ENCODE data around the gene ETS1.
A peak's percentile ranks its signal among the peaks of the same experiment; 100 is the strongest.

ETS1 gene

DNA sequence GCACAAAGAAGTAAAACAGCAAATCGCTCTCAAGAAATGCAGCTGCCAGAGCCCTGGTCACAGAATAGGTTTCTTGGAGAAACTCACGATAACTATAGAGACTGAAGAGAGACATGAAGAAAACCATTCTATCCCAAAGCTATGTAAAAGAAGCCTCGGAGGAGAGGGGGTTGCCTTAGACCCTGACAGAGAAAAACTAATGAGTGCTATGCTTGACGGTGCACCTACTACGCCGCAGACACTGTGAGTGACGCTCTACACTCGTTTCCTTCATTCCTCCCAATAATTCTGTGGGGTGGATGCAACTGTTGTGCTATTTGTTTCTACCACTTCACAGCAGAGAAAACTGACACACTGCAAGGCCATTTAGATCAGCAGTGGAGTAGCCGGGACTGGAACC is 121.8 kb downstream of the ETS1 start:
- Mint-ChIP-seq H3K4me3 (no peak overlapping the region), H3K27me3 (no peaks in the 10 kb centered on the region), H3K27ac (peak overlapping the region; percentile 89), H3K36me3 (peaks cover 57% of the 10 kb centered on the region), H3K4me1 (peaks cover 61% of the 10 kb centered on the region), H3K9me3 (no peaks in the 10 kb centered on the region)
- DNase-seq (ENCODE audit: low spot score in 2 of 2) (no peak), ATAC-seq (ENCODE audit: low read depth) (no peak)

GRCh38 chr11:128464878-128465450 is 122.4 kb downstream of the ETS1 start:
- Mint-ChIP-seq H3K4me3 (no peak overlapping the region), H3K36me3 (peaks cover 59% of the 10 kb centered on the region), H3K4me1 (peaks cover 59% of the 10 kb centered on the region), H3K9me3 (no peaks in the 10 kb centered on the region), H3K27ac (peak overlapping the region; percentile 89), H3K27me3 (no peaks in the 10 kb centered on the region)
- DNase-seq (ENCODE audit: low spot score in 2 of 2) (no peak), ATAC-seq (ENCODE audit: low read depth) (no peak)

DNA sequence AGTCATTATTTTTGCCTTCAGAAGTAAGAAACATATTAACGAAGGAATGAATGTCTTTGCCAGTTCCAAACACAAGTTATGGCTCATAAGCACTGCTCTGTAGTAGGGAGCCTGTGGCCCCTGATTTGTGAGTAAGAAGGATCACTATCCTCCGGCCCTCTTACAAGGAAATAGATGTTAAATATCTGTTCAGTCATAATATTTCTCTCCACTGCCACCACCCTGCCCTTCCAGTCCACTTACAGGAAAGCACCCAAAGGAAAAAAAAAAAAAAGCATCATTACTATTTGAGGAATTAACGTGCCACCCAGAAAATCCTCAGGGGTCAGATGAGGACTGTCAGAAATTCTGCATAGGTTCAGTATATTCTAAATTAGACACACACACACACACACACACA is 123.4 kb downstream of the ETS1 start:
- Mint-ChIP-seq H3K27me3 (no peaks in the 10 kb centered on the region), H3K36me3 (peaks cover 63% of the 10 kb centered on the region), H3K27ac (peak overlapping the region; percentile 89), H3K4me3 (no peak overlapping the region), H3K9me3 (no peaks in the 10 kb centered on the region), H3K4me1 (peaks cover 50% of the 10 kb centered on the region)
- no peak for ATAC-seq (ENCODE audit: low read depth)
- no peak for DNase-seq (ENCODE audit: low spot score in 2 of 2)

- no peak for ATAC-seq (ENCODE audit: low read depth)
- no peak for DNase-seq (ENCODE audit: low spot score in 2 of 2)
- H3K27ac Mint-ChIP-seq = peak overlapping the region; percentile 89
- no peaks in the 10 kb centered on the region for H3K9me3 Mint-ChIP-seq
- peaks cover 45% of the 10 kb centered on the region for H3K4me1 Mint-ChIP-seq
- H3K36me3 Mint-ChIP-seq = peaks cover 60% of the 10 kb centered on the region
- H3K27me3 Mint-ChIP-seq = no peaks in the 10 kb centered on the region
- H3K4me3 Mint-ChIP-seq = no peak overlapping the region
Measured at GRCh38 chr11:128463371-128463829, 124.0 kb downstream of the ETS1 start.

DNA sequence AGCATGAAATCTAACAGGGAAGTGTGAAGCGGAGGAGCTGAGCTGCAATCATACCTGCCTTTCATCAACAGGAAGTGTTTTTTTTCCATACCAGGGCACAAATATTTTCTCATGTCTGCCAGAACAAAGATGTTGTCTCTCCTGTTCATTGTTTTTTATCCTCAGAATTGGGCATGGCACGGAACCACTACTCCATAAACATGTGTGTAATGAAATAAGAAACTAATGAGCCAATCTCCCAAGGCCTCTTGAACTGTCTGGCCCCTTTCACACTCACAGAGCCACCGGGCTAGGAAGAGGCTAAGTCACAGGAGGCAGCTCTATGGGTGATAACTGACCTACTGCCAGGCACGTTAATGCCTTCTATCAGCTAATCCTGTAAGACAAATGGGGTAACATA is 124.4 kb downstream of the ETS1 start:
- peak overlapping the region; percentile 89 for H3K27ac Mint-ChIP-seq
- H3K36me3 Mint-ChIP-seq = peaks cover 61% of the 10 kb centered on the region
- H3K4me1 Mint-ChIP-seq = peaks cover 42% of the 10 kb centered on the region
- no peak for ATAC-seq (ENCODE audit: low read depth)
- H3K27me3 Mint-ChIP-seq = no peaks in the 10 kb centered on the region
- H3K9me3 Mint-ChIP-seq = no peaks in the 10 kb centered on the region
- no peak overlapping the region for H3K4me3 Mint-ChIP-seq
- no peak for DNase-seq (ENCODE audit: low spot score in 2 of 2)

DNA sequence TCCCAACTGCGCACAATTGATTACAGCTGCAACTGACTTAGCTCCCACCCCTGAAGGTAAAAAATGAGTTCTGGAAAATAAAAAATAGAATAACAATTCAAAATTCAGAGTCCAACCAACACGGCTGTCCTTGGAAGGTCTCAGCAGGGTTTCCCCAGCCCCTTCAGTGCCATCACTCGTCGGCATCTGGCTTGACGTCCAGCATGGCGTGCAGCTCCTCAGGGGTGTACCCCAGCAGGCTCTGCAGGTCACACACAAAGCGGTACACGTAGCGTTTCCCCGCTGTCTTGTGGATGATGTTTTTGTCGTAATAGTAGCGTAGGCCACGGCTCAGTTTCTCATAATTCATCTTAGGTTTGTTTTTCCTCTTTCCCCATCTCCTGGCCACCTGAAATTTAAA is 125.2 kb downstream of the ETS1 start:
- Mint-ChIP-seq H3K27me3 (no peaks in the 10 kb centered on the region), H3K4me3 (no peak overlapping the region), H3K36me3 (peaks cover 60% of the 10 kb centered on the region), H3K27ac (peak overlapping the region; percentile 89), H3K9me3 (no peaks in the 10 kb centered on the region), H3K4me1 (peaks cover 39% of the 10 kb centered on the region)
- no peak for DNase-seq (ENCODE audit: low spot score in 2 of 2)
- ATAC-seq (ENCODE audit: low read depth) = no peak

DNA sequence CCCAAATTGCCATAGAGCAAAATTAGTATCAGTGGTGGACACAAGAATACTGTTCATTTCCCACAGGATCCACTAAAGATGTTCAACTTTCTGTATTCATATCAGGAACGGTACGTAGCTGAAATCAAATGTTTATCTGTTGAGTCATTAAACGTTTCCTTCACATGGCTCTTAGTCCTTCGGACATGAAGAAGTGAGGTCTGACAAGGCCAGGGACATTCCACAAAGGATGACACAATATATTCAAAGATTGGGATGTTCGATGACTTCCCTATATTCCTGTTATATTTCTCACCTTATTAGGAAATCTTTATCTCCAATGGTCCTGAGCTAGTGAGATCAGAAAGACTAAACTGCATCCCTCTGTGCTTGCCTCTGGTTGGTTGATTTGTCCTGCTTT is 129.0 kb downstream of the ETS1 start:
- H3K27ac Mint-ChIP-seq = peak overlapping the region; percentile 38
- DNase-seq (ENCODE audit: low spot score in 2 of 2) = no peak

DNA sequence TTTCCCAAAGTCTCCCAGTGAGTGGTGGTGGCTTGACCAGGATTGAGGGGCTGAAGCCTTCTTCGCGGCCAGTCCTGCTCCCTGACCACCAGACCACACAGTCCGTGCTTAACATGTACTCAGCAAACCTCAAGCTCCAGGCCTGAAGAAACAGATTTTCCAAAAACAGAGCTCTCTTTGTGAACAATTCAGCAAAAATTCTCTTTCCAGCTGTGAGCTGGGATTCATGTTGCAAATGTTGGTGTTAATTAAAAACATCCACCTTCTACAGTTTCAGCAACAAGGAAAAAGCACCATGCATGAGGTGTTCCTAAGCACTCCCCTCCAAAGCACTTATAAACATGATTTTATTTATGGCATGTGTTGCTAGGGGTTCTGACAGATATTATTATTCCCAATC is 129.5 kb downstream of the ETS1 start:
- H3K27ac Mint-ChIP-seq = peak overlapping the region; percentile 85
- no peak overlapping the region for H3K4me3 Mint-ChIP-seq
- no peaks in the 10 kb centered on the region for H3K9me3 Mint-ChIP-seq
- DNase-seq (ENCODE audit: low spot score in 2 of 2) (no peak), ATAC-seq (ENCODE audit: low read depth) (no peak)
- H3K4me1 Mint-ChIP-seq = peaks cover 32% of the 10 kb centered on the region
- H3K36me3 Mint-ChIP-seq = peaks cover 47% of the 10 kb centered on the region
- no peaks in the 10 kb centered on the region for H3K27me3 Mint-ChIP-seq

More for the DNA sequence above, 129.0 kb downstream of the ETS1 start:
- ATAC-seq (ENCODE audit: low read depth) = no peak
- no peaks in the 10 kb centered on the region for H3K9me3 Mint-ChIP-seq
- H3K36me3 Mint-ChIP-seq = peaks cover 51% of the 10 kb centered on the region
- H3K27me3 Mint-ChIP-seq = no peaks in the 10 kb centered on the region
- H3K4me1 Mint-ChIP-seq = peaks cover 32% of the 10 kb centered on the region
- H3K4me3 Mint-ChIP-seq = no peak overlapping the region

GRCh38 chr11:128456566-128457268 is 130.6 kb downstream of the ETS1 start:
- no peak for ATAC-seq (ENCODE audit: low read depth)
- peaks cover 38% of the 10 kb centered on the region for H3K36me3 Mint-ChIP-seq
- H3K4me3 Mint-ChIP-seq = no peak overlapping the region

GRCh38 chr11:128455766-128456165 is 131.6 kb downstream of the ETS1 start:
- Mint-ChIP-seq H3K4me1 (peaks cover 38% of the 10 kb centered on the region), H3K9me3 (no peaks in the 10 kb centered on the region), H3K27me3 (no peaks in the 10 kb centered on the region), H3K36me3 (peaks cover 30% of the 10 kb centered on the region), H3K4me3 (no peak overlapping the region), H3K27ac (peak overlapping the region; percentile 32)
- peak in 1 of 2 donors; percentile 3 for DNase-seq (ENCODE audit: low spot score in 2 of 2)
- ATAC-seq (ENCODE audit: low read depth) = no peak

More at GRCh38 chr11:128456566-128457268, 130.6 kb downstream of the ETS1 start:
- no peaks in the 10 kb centered on the region for H3K27me3 Mint-ChIP-seq
- DNase-seq (ENCODE audit: low spot score in 2 of 2) = peak in 1 of 2 donors; percentile 4
- peaks cover 38% of the 10 kb centered on the region for H3K4me1 Mint-ChIP-seq
- no peaks in the 10 kb centered on the region for H3K9me3 Mint-ChIP-seq
- peak overlapping the region; percentile 85 for H3K27ac Mint-ChIP-seq

- ATAC-seq (ENCODE audit: low read depth) = no peak
- Mint-ChIP-seq H3K36me3 (peaks cover 16% of the 10 kb centered on the region), H3K4me1 (peaks cover 36% of the 10 kb centered on the region), H3K27me3 (no peaks in the 10 kb centered on the region), H3K9me3 (no peaks in the 10 kb centered on the region), H3K4me3 (no peak overlapping the region), H3K27ac (peak overlapping the region; percentile 82)
- DNase-seq (ENCODE audit: low spot score in 2 of 2) = no peak
Measured at GRCh38 chr11:128453444-128454336, 133.7 kb downstream of the ETS1 start.

- ATAC-seq (ENCODE audit: low read depth) (peak; percentile 26), DNase-seq (ENCODE audit: low spot score in 2 of 2) (no peak)
- H3K27me3 Mint-ChIP-seq = no peaks in the 10 kb centered on the region
- H3K4me3 Mint-ChIP-seq = peak overlapping the region; percentile 80
- no peaks in the 10 kb centered on the region for H3K9me3 Mint-ChIP-seq
- peak overlapping the region; percentile 15 for H3K27ac Mint-ChIP-seq
- H3K4me1 Mint-ChIP-seq = peaks cover 33% of the 10 kb centered on the region
- peaks cover 9% of the 10 kb centered on the region for H3K36me3 Mint-ChIP-seq
Measured at GRCh38 chr11:128451652-128452470, 135.5 kb downstream of the ETS1 start.

- Mint-ChIP-seq H3K4me3 (peak overlapping the region; percentile 80), H3K9me3 (no peaks in the 10 kb centered on the region), H3K36me3 (peaks cover 9% of the 10 kb centered on the region), H3K27ac (peak overlapping the region; percentile 56), H3K4me1 (peaks cover 33% of the 10 kb centered on the region), H3K27me3 (no peaks in the 10 kb centered on the region)
- no peak for ATAC-seq (ENCODE audit: low read depth)
- DNase-seq (ENCODE audit: low spot score in 2 of 2) = no peak
Measured at GRCh38 chr11:128450882-128451651, 136.3 kb downstream of the ETS1 start.
